AG09319 (cell line): Measurements from ENCODE around the gene TSPEAR.

Experiments
- DNase-seq: peaks from one replicate; pipeline ENCODE4 v3.0.0-alpha.2; 2010; ENCODE audit warnings: low read depth; ENCODE audit errors: extremely low read depth
- CTCF ChIP-seq: IDR thresholded peaks from 2 replicates; pipeline ENCODE4 v1.5.1; 2011; ENCODE audit warnings: low read depth, mild to moderate bottlenecking, inconsistent platforms, low read length, moderate library complexity

TSPEAR gene

GRCh38 chr21:44618909-44619308, 92.5 kb downstream of the TSPEAR start:
- TF ChIP-seq CTCF, result no peak
- no peak for DNase-seq

DNA sequence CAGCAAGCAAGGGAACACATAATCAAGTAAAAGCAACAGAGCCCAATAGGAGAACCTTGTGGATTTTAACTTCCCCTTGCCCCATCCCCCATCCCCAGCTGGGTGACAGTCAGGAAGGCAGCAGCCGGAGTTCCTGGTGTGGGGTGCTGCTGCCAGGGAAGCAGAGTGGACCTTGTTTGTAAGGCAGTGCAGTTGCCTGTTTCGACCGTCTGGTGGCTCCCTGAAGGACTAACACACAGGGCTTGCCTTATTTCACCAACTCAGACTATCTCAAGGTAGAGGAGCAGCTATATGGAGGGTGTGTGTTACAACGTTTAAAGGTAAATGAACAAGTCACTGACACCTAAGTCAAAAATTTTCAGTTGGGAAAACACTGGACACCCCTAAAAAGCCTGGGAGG, 92.9 kb downstream of the TSPEAR start:
- no peak for DNase-seq
- TF ChIP-seq CTCF, result no peak

DNA sequence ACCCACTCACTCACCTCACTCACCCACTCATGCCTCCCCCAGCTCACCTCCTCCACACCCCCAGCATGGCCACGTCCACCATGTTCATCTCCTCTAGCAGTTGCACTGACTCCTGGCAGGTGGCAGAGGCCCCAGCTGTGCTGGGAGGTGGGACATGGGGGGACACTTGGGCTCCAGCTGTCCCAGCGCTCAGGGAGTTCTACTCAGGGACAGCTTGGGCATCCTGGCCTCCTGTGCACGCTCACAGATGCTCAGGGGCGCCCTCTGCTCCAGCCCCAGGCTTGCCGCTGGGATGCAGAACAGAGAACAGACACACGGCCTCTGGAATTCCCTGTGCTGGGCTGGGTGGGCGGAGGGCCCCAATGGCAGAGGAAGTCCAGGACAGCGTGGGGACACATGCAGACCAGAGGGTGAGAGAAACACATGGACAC, 94.3 kb downstream of the TSPEAR start:
- DNase-seq, result no peak
- TF ChIP-seq CTCF, result no peak

DNA sequence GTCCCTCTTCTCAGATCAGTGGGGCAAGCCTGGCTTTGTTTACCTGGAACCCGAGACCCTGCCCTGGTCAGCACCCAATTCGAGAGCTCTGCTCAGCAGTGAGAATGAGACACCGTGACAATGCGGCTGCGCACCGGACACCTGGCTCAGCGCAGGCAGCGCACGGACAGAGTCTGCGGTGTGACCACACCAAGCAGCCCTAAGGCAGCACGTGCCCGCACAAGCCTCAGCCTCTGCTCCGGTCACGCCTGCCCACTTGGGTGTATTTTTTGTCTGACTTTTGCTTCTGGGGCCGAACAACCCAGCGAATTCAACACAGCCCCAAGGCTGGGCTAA, 94.8 kb downstream of the TSPEAR start:
- DNase-seq, result no peak
- TF ChIP-seq CTCF, result no peak

- no peak for DNase-seq
- no peak for TF ChIP-seq CTCF
Measured at GRCh38 chr21:44615911-44616590, 95.3 kb downstream of the TSPEAR start.

DNA sequence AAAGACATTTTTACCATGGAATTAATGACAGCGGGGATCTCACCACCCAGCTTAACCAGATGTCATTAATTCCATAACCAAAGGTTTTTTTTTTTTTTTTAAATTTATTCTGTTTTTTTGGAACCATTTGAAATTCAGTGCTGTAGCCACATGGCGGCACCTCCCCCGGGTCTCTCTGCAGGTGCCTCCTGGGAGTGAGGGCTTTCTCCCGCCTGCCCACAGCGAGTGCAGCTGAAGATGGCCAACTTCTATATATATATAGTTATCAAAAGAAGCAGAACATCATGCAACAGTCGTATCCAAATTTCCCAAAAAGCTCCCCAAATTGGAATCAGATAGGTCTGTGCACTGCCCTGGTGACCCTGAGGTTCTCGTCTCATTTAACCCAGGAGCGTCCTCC, 95.9 kb downstream of the TSPEAR start:
- no peak for DNase-seq
- TF ChIP-seq CTCF, result no peak

DNA sequence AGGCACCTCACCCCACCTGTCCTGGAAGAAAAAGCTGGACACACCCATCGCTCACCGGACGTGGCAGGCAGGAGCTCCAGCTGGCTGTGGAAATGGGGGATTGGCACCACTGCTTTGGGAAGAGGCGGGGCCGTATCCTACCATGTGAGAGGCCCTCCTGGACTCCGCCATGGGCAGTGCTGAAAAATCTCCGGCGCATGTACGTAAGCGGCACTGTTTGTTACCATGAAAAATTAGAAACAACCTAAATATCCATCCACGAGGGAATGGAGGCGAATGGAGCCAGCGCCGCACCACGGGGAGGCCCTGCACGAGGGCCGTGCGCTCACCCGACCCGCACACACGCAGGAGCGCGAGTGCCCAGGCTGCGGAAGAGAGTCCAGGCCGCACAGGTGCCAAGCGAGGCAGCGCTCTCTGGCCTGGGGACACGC, 96.4 kb downstream of the TSPEAR start:
- no peak for TF ChIP-seq CTCF
- DNase-seq, result no peak
